MCF 10A (cell line): ENCODE results near the gene KPNA2. TPM values are rescaled to one million over a fixed set of nuclear protein-coding genes. Genes with fewer than 3 reads are reported as not detected.
"Not testable (repeated sequence)": the region's sequence is repeated elsewhere in the genome, so short reads cannot be mapped to it uniquely, and the experiment has no call there.

Source experiments
- BruUV-seq: library from RNA; stranded (reverse); fragments of 400-500 nt; replicated peaks from 2 replicates; lab custom pipeline; 2021; lab: Mats Ljungman, UMichigan
- CTCF ChIA-PET: fragments of 300-600 bp; sonication (Branson Sonifier 250); formaldehyde crosslinking; extraction: SDS; loops from one replicate; lab custom pipeline; 2021; ENCODE audit warnings: antibody characterized with exemption, inconsistent platforms; lab: Yijun Ruan, JAX
- POLR2A ChIA-PET: fragments of 300-600, 350-650 bp; sonication (Branson Sonifier 250); formaldehyde crosslinking; extraction: SDS; loops from one replicate; lab custom pipeline; 2020; ENCODE audit warnings: antibody characterized with exemption, inconsistent platforms; lab: Yijun Ruan, JAX
- DNase-seq: peaks from one replicate; pipeline ENCODE4 v3.0.0-alpha.2; 2018; ENCODE audit not compliant: unreplicated experiment
- H3K27ac Mint-ChIP-seq: one replicate; pipeline ENCODE4 v1.8.0; 2022; ENCODE audit warnings: mild to moderate bottlenecking, low read depth, mixed read lengths; ENCODE audit not compliant: unreplicated experiment
- H3K27me3 Mint-ChIP-seq: one replicate; pipeline ENCODE4 v1.8.0; 2022; ENCODE audit warnings: mixed read lengths; ENCODE audit not compliant: insufficient read depth, unreplicated experiment
- H3K36me3 Mint-ChIP-seq: one replicate; pipeline ENCODE4 v1.8.0; 2022; ENCODE audit warnings: mild to moderate bottlenecking, moderate library complexity, mixed read lengths; ENCODE audit not compliant: insufficient read depth, unreplicated experiment
- H3K4me1 Mint-ChIP-seq: one replicate; pipeline ENCODE4 v1.8.0; 2022; ENCODE audit warnings: mixed read lengths; ENCODE audit not compliant: insufficient read depth, unreplicated experiment
- H3K4me3 Mint-ChIP-seq: one replicate; pipeline ENCODE4 v1.8.0; 2022; ENCODE audit warnings: mild to moderate bottlenecking, moderate library complexity, mixed read lengths; ENCODE audit not compliant: unreplicated experiment
- H3K9me3 Mint-ChIP-seq: one replicate; pipeline ENCODE4 v1.8.0; 2022; ENCODE audit warnings: mixed read lengths; ENCODE audit not compliant: unreplicated experiment
- intact Hi-C: fragments of 100-400 bp; cut with micrococcal nuclease; formaldehyde crosslinking; loops from 2 replicates; pipeline ENCODE4 v1.14.1; 2022
- total RNA-seq: library from RNA; stranded (reverse); gene quantifications from 2 replicates; pipeline ENCODE4 v1.2.3, GENCODE V29; 2022
- TF ChIP-seq, protein P1 (sequence below): fragments of 200-600 bp; IDR thresholded peaks from one replicate; pipeline ENCODE4 v1.8.0; 2022; ENCODE audit warnings: antibody characterized with exemption, mild to moderate bottlenecking; ENCODE audit not compliant: unreplicated experiment

Gene KPNA2
- total RNA-seq, 1 experiment from 2014 or later, result 132 TPM

GRCh38 chr17:68051321-68052312 is 16.1 kb downstream of the KPNA2 start:
- H3K9me3 Mint-ChIP-seq, DNase-seq, intact Hi-C loops, H3K27me3 Mint-ChIP-seq, H3K4me3 Mint-ChIP-seq, H3K27ac Mint-ChIP-seq, H3K4me1 Mint-ChIP-seq, BruUV-seq, H3K36me3 Mint-ChIP-seq: not testable (repeated sequence)
- POLR2A ChIA-PET, result interaction anchor here (0.6 kb wide), 1 partner anchor 104 kb away, joined by 3 read pairs; no protein-coding TSS in a partner anchor
- CTCF ChIA-PET, result interaction anchor here (0.7 kb wide), 1 partner anchor 150 kb away, joined by 3 read pairs; no protein-coding TSS in a partner anchor

- no peak overlapping the region for H3K4me3 Mint-ChIP-seq
- no TSS peak for BruUV-seq
- intact Hi-C loops, result no loop called here
- ChIA-PET POLR2A (interaction anchor here (0.6 kb wide), 1 partner anchor 1341 kb away, joined by 3 read pairs; no protein-coding TSS in a partner anchor), CTCF (no interaction called here)
- H3K36me3 Mint-ChIP-seq, result no peaks in the 10 kb centered on the region
- H3K27ac Mint-ChIP-seq, result no peak overlapping the region
- TF ChIP-seq, protein P1, sequence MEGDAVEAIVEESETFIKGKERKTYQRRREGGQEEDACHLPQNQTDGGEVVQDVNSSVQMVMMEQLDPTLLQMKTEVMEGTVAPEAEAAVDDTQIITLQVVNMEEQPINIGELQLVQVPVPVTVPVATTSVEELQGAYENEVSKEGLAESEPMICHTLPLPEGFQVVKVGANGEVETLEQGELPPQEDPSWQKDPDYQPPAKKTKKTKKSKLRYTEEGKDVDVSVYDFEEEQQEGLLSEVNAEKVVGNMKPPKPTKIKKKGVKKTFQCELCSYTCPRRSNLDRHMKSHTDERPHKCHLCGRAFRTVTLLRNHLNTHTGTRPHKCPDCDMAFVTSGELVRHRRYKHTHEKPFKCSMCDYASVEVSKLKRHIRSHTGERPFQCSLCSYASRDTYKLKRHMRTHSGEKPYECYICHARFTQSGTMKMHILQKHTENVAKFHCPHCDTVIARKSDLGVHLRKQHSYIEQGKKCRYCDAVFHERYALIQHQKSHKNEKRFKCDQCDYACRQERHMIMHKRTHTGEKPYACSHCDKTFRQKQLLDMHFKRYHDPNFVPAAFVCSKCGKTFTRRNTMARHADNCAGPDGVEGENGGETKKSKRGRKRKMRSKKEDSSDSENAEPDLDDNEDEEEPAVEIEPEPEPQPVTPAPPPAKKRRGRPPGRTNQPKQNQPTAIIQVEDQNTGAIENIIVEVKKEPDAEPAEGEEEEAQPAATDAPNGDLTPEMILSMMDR, result no peak
- no peaks in the 10 kb centered on the region for H3K27me3 Mint-ChIP-seq
- no peak for DNase-seq
- peaks cover 6% of the 10 kb centered on the region for H3K4me1 Mint-ChIP-seq
- no peaks in the 10 kb centered on the region for H3K9me3 Mint-ChIP-seq
These were observed 17.3 kb downstream of the KPNA2 start for GRCh38 chr17:68052810-68053209.

- Mint-ChIP-seq H3K27me3 (no peaks in the 10 kb centered on the region), H3K4me3 (no peak overlapping the region), H3K27ac (no peak overlapping the region), H3K9me3 (no peaks in the 10 kb centered on the region), H3K4me1 (peaks cover 6% of the 10 kb centered on the region), H3K36me3 (no peaks in the 10 kb centered on the region)
- ChIA-PET POLR2A (no interaction called here), CTCF (interaction anchor here (0.6 kb wide), 1 partner anchor 207 kb away, joined by 3 read pairs; no protein-coding TSS in a partner anchor)
- no peak for DNase-seq
- TF ChIP-seq, protein P1, result no peak
- intact Hi-C loops, result no loop called here
- no TSS peak for BruUV-seq
These were observed 17.9 kb downstream of the KPNA2 start for GRCh38 chr17:68053231-68054013.

GRCh38 chr17:68054296-68054900 is 18.9 kb downstream of the KPNA2 start:
- intact Hi-C loops, result no loop called here
- no peak overlapping the region for H3K4me3 Mint-ChIP-seq
- POLR2A ChIA-PET, result no interaction called here
- CTCF ChIA-PET, result interaction anchor here (0.7 kb wide), 1 partner anchor 1086 kb away, joined by 3 read pairs; no protein-coding TSS in a partner anchor
- TF ChIP-seq, protein P1, result no peak
- BruUV-seq, result no TSS peak
- no peak overlapping the region for H3K27ac Mint-ChIP-seq
- no peaks in the 10 kb centered on the region for H3K36me3 Mint-ChIP-seq
- no peaks in the 10 kb centered on the region for H3K27me3 Mint-ChIP-seq
- no peaks in the 10 kb centered on the region for H3K9me3 Mint-ChIP-seq
- DNase-seq, result no peak
- H3K4me1 Mint-ChIP-seq, result peaks cover 6% of the 10 kb centered on the region
